T-helper 22 cell (primary cell): ENCODE measurements around the gene AKAP6.

Experiments
- DNase-seq: peaks from one replicate; pipeline ENCODE4 v3.0.0-alpha.2; 2020; ENCODE audit warnings: low read depth

AKAP6 gene

DNA sequence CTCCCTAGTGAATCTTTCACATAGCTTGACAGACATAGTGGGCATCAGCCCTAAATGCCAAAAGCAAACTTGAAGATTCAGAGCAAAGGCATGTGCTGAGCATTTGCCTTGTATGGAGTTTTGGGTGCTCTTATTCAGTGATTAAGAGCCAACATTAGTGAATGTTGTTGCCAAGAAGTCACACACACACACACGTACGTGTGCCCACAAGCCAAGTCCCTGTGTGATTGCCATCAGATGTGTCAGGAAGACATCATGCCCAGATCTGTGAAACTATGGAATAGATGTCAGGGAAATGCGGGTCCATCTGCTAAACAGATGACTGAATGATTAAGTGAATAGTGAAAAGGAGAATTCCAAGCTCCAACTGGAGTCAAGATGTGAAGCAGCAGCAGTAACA, 149.0 kb downstream of the AKAP6 start:
- no peak for DNase-seq

DNA sequence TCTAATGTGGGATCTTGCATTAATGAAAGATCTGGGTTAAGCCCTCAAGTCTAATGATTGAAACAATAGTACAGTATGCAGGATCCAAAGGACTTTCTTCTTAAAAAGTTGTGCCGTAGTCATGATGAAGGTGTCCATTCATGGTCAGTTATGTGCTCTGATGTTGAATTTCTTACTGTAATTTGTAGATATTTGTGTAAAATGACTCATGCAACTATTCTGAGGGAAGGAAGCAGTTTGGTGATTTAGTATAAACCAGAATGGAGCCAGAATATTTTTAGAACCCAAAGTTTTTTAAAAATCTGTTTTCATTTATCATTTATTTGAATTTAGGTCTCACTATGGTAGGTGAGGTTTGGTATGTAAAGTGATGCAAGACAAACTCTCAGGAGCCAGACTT, 151.2 kb downstream of the AKAP6 start:
- no peak for DNase-seq

DNA sequence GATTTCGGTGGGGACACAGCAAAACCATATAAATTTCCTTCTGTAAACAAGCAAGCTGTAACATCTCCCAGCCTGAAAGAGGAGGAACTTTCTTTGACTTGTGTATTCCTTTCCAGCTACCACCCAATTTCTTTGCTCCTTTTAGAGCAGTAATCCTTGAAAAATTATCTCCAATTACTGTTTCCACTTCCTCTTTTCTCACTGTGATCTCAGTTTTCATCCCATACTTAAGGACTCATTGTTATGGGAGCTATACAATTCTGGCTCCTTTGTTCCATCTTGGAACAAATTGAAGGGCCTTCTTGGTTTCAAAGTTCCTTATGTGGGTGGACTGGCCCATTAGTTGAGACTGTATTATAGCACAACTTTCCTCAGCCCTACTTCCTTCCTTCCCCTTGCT, 152.6 kb downstream of the AKAP6 start:
- DNase-seq: no peak

DNA sequence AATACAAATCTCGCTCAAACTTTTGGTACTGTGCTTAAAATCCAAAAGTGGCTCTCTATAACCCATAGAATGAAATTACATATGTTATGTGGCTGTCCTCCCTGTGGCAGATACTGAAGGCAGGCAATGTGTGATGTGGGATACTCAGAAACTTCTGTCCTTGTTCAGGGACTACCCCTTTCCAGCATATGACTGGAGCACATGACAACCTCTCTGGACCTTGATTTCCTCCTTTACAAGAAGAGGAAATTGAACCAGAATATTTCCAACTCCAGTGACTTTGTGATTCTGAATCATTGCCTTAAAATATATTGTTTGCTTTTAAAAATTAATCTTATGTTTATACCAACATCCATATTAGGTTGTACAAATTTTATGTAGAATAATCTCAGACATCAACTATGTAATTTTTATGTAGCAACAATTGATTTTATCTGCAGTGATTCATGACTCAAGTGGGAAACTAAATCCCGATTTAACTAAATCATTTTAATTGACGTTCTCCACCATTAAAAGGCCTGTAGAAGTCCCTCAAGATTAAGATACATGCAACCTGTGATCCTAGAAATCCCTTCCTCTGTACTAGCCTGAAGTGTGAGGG, 162.4 kb downstream of the AKAP6 start:
- DNase-seq: no peak

DNA sequence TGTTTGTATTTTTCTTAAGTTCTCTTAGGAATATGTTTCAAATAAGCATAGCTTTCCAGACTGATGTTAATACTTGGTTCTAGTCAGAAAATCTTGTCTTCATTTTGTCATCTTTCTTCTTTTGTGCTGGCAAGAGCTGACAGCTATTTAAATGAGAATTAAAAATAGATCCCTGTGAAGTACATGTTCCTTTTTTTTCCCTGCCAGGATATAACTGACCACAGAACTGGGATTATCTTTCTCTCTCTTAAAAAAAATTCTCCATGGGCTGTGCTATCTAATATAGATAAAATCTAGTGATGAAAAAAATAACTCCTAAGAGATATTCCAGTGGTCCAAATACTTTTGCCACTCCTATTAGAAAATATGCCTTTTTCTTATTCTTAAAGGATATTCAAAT, 163.4 kb downstream of the AKAP6 start:
- no peak for DNase-seq

DNA sequence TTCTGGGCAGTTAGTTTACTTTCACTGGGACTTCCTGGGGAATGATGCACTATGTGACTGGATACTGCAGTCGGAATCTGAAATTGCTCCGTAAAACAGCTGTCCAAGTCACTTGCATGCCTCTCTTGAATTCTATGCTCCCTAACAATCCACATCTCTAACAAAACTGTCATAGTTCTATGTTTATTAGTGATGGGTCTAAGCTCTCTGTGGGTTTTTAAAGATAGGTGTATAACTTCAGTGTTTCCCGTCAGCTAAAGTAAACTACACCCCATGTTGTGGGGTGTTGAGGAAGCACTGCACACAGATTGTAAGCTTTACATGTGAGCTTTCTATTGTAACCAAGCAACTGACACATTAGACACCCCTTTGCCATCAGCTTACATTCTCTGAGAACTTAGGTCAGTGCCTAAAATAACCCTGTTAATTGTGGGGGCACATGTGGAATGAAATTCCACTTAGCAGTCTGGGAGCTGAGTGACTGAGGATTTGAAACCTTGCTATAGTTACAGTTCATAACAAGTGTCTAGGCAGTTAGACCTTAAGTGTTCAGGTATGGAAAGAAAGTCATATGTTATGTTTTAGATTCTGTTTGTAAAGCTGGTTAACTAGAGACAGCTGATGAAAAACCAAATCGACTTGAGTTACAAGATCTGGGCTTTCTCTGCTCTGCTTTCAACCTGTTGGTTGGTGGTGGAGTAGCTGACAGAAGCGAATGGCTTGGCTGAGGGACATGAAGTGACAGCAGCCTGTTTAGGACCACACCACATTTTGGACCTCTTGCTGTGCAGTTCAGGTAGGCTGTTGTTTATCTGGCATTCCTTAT, 165.7 kb downstream of the AKAP6 start:
- DNase-seq: no peak

DNA sequence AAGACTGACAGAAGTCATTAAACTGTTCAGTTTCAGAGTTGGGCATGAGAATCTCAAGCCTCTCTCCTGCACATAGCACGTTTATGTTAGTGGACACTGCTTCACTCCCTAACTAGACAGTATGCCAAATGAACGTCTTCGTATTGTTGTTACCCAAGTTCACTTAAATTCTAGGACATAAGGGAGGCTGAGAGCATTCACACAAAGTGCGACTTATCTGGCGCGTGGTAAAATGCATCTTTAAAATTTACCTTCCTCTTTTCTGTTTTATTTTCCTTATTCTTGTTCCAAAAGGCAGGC, 166.3 kb downstream of the AKAP6 start:
- DNase-seq: no peak

DNA sequence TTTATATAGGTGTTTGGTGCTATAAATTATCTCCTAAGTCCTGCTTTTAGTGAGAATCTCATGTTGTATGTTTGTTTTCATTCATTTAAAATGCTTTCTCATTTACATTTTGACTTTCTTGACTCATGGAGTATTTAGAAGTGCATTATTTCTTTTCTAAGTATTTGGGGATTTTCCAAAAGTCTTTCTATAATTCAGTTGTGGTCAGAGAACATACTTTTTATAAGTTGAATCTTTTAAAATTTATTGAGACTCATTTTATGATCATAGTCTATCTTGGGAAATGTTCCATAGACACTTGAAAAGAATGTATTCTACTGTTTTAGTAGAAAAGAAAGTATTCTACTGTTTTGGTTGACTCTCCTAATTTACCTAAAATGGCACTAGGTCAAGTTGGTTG, 168.2 kb downstream of the AKAP6 start:
- DNase-seq: no peak

DNA sequence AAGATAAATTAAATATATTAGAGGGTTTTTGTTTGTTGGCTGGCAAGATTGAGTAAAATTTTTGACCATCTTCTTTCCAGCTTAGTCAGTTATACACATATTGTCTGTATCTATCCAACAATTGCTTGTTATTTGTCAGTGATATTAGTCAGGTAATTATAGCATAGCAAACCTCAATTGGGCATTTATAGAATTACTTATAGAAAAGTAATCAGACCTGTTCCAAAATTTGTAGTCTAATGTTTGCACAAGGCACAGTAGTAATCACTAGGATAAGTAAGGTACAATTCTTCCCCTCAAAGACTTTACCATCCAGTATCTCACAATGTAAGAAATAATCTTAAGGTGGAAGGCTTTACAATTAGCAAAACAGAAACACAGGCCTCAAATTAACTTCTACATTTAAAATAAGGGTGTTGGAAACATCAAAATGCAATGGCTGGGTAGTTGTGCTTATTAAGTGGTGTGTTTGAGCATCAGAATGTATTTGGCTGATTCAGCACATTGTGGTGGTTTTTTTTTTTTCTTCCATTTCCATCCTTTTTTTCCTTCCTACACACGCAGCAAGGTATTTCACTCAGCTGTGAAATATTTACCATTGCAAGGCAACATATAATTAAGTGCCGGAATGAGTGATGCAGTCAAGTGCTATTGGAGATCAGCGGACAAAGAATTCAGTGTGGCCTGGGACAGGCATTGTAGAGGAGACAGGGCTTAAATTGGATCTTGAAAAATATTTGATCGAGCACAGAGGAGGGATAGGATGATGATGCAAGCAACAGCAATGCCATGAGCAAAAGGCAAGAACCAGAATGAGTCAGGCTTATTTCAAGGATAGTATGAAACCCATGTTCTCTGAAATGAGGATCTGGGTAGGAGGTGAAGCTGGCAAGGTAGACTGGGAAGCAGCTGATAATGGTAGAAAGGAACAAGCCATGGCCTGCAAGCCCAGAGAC, 178.2 kb downstream of the AKAP6 start:
- no peak for DNase-seq

DNA sequence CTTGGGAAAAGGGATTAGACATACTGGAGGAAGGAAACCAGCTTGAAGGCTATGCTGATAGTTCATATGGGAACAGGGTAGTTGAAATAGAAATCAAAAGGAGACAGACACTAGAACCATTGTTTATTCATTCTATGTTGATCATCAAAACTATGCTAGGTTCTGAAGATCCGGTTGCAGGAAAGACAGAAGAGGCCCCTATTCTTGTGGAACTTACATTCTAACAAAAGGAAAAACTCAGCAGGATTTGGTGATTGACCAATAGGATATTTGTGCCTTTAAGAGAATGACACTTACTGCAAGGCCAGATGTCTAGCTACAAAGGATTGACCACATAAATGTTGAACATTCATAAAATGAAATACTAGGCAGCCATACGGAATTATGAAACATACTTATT, 179.2 kb downstream of the AKAP6 start:
- DNase-seq: no peak

DNA sequence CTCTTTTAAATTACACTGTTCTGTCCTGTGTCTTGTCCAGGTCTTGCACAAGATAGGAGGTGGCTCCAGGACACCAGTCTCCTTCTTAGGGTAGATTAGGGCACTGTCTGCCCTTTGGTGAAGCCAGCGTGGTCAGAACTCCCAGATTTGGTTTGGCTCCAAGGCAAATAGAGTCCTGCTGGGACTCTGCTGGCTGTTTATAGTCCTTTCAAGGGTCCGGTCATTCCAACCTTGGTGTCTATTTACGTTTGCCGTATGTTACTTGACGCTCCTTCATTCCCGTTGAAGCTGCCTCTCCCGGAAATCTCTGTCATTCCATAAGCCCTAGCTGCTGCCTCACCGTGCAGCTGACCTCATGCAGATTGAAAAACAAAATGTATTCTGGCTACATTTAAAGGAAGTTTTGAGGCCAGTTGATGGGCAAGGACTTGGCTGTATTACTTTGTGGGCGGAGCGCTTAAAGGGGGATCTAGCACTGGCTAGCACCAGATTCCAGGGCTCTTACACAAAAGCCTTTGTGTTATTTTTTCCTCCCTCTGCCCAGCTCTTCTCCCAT, 180.6 kb downstream of the AKAP6 start:
- no peak for DNase-seq

DNA sequence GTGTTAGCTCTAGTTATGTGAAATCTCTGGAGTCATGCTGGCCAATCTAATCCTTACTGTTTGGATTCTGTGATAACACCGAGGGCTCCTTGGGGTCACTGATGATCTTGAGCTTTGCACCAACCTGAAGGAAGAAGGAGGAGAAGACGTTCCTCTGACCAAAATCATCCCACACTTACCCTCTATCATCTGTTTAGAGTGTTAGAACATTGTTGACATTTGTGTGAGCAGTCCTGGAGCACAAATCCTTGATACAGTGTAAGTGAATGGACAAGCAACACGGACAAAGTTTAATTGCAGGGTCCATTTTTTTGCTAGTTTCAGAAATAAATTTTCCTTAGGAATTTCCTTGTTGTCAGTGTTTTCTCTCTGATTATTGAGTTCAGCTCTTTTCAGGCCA, 181.7 kb downstream of the AKAP6 start:
- DNase-seq: no peak

DNA sequence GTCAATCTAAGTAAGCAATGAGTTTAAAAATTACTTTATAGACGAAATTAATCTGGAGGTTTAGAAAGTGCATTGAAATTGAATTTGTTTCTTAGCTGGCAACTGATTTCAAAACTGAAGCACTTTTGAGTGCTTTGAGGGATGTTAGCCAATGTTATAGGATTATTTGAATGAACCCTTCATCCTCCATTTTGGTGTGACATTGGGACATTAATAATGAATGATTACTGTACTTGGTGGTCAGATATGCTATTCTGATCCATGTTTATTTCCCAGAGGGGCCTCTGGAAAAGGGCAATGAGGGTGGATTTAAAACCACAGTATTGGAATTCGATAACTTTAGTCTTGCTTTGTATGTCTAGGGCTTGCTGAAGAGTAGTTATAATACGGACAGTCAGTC, 183.2 kb downstream of the AKAP6 start:
- DNase-seq: no peak

DNA sequence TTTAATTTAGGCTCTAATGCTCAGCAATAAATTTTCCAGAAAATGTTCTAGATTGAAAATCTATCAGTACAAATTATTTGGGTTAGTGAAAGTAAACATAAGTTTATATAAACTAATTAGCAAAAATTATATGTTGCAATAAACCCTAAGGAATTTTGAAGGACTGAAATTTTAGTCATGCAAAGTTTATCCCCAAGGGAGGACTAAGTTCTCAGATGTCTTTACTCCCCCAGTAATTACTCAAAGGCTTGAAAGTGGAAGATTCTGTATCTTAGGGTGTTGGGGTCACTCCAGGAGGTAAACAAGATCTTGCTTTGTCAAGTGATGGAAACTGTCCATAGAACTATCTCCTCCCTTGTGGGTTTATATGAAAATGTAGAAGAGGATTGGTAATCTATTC, 183.7 kb downstream of the AKAP6 start:
- no peak for DNase-seq

DNA sequence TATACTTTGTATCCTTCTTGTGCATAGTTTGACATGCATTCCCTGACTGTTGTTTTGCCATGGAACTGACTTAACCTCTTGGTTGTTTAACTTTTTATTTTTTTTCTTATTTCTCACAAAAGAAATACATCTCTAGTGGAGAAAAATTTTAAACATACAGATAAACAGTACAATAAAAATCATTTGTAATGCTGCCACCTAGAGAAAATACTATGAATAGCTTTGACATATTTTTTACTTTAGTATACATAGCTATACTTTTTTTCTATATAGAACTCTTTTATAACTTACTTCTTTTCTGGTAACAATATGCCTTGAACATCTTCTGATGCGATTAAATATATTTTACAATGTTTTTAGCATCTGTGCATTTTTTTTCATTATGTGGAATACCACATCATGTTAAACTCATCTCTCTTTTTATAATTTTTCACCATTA, 184.5 kb downstream of the AKAP6 start:
- DNase-seq: no peak

DNA sequence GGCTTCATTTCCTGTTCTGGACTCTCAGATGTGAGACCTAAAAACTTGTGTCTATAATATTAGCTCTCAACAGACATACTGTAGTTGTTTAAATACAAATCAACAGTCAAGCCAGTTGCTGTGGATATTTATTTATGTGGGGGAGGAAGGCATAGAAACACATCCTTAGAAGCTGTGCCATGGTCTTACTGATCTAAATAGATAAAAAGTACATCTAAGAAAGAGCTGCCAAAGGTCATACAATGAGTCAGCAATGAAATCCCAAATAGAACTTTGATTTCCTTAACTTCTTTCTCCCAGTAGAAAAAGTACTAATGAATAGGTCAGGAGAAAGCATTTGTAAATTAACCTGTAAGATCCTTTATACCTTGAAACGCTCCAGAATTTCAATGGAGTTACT, 185.1 kb downstream of the AKAP6 start:
- no peak for DNase-seq

DNA sequence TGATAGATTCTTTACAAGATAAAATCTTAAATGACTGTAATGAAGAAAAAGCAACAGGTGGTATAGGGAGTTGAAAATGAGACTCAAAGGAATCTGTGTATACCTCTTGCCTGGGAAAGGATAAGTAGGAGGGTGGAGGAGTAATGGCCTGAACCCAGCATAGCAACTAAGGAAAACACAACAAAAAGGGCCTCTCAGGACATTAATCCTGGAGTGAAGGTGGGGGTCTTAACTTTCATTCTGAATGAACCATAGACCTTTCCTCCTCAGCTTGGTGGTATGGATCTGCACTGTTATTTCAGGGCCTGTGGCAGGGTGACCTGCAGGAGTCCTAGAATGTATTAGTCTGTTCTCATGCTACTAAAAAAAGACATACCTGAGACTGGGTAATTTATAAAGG, 185.6 kb downstream of the AKAP6 start:
- no peak for DNase-seq

DNA sequence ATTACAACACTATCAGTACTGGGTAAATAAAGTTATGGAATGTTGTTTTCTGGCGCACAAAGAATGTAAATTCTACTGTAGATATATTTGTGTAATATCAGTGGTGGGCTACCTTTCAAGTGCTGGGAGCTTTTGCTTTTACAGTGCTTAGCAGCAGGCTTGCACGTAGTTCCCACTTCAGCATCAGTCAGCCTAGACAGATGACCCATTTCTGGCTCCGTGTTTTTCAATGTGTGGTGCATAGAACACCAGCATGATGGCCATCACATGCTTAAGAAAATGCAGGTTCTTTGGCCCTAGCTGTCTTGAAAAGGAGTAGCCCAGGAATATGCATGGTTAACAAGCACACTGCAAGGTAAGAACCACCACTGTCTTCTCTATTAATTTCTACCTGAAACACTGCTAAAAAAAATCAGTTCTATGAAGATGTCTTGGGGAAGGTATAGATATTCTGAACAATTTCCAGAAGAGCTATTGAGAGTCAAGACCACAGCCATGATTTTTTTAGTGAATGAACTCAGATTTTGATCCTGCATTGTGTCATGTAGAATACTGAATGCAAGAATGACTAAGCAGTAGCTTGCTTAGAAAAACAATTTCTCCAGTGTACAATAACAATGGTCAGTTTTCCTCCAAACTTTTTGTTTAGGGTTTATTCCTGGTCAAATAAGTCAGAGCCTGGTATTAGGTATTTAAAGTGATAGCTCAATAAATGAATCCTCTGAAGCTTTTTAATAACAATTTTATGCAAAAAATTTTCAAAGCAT, 195.7 kb downstream of the AKAP6 start:
- DNase-seq: no peak

DNA sequence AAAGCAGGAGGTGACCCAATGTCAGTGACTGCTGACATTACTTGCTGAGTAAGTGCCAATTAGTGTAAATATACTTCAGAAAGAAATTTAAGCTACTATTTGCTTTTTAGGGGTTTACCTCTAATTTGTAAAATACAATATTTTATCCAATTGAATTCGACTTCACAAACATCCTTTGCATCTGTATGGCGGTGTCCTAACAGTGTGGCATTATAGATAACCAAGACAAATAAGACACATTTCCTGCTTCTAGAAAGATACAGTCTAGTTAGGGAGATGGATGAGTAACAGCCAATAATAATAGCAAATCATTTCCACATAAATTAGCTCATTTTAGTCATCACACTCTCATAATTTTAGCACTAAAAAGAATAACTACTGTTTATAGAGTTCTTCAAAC, 196.5 kb downstream of the AKAP6 start:
- DNase-seq: no peak

DNA sequence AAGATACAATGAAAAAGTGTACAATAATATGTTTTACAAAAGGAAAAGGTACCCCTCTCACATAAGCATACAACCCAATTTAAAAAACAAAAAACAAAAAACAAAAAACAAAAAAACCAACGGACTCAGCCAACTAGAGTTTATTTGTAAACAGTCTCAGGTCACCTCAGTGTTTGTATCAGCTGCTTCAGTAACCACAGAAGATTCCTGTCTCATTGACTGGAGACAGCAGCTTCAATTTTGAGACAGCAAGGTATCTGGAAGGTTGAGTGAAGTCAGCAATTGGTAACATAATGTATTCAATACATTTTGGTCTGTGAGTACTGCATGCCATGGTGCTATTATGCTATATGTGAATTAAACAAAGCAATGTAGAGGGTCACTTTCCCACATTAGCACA, 201.7 kb downstream of the AKAP6 start:
- no peak for DNase-seq

DNA sequence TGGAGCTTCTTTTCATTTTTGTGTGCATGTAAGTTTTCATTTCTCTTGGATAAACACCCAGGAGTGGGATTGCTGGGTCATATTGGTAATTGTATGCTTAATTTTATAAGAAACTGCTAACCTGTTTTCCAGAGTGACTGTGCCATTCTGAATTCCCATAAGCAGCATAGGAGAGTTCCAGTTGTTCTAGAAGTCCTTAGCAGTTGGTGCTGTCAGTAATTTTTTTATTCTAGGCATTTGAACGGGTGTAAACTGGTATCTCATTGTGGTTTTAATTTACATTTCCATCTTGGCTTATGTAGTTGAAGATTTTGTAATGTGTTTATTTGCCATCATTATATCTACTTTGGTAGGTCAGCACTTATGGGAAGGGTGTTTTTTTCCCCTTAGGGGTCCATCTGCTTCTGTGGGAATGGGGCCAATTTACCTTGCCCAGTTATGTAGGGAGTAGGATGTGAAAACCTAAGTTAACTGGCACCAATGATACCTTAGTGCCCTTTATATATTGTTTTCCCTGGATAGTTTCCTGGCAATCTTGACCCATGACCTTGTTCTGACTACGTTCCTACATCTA, 202.9 kb downstream of the AKAP6 start:
- DNase-seq: no peak

DNA sequence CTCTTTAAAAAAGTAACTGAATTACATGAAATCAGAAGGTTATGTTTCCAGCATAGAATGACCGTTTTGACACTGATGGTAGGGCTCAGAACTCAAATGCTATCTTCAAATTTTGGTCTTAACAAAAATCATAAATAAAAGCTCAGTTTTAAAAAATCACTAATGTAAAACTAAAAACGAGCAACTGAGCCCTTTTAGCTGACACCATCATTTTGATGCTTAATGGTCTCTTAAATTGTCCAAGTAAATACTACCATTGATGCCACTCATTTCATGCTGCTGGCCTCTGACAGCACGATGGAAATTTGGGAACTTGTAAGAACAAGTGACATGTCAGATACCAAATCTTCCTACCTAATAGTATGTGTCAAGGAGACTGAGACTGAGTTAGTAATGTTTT, 205.0 kb downstream of the AKAP6 start:
- no peak for DNase-seq
